Keratinocyte (primary cell): ENCODE results near the gene CACNG4.

Source experiments
- EZH2 ChIP-seq: IDR thresholded peaks from one replicate; pipeline ENCODE4 v1.6.1; 2012; ENCODE audit warnings: inconsistent platforms, mild to moderate bottlenecking, low read length, moderate library complexity
- TF ChIP-seq, protein P1 (sequence below), 3 experiments: IDR thresholded peaks in 1 of 3; conservative IDR thresholded peaks in 1 of 3; optimal IDR thresholded peaks in 1 of 3; 2 replicates in 2 of 3; 3 replicates in 1 of 3; pipeline versions ENCODE3 to v1.5.1; 2011; ENCODE audit warnings: low read length in 3 of 3, mild to moderate bottlenecking in 3 of 3, moderate library complexity in 2 of 3, control low read depth in 1 of 3, inconsistent platforms in 1 of 3; ENCODE audit not compliant: insufficient read depth in 2 of 3; ENCODE audit errors: extremely low read depth in 1 of 3

- TF ChIP-seq, protein P1, sequence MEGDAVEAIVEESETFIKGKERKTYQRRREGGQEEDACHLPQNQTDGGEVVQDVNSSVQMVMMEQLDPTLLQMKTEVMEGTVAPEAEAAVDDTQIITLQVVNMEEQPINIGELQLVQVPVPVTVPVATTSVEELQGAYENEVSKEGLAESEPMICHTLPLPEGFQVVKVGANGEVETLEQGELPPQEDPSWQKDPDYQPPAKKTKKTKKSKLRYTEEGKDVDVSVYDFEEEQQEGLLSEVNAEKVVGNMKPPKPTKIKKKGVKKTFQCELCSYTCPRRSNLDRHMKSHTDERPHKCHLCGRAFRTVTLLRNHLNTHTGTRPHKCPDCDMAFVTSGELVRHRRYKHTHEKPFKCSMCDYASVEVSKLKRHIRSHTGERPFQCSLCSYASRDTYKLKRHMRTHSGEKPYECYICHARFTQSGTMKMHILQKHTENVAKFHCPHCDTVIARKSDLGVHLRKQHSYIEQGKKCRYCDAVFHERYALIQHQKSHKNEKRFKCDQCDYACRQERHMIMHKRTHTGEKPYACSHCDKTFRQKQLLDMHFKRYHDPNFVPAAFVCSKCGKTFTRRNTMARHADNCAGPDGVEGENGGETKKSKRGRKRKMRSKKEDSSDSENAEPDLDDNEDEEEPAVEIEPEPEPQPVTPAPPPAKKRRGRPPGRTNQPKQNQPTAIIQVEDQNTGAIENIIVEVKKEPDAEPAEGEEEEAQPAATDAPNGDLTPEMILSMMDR (optimal IDR thresholded peaks at IDR 0.05 in 1 of 3, IDR thresholded peaks at IDR 0.05 in 1 of 3, conservative IDR thresholded peaks at IDR 0.05 in 1 of 3; ENCODE audit: extremely low read depth in 1 of 3, insufficient read depth in 2 of 3, low read length in 3 of 3) = no peak
- no peak for TF ChIP-seq EZH2
These were observed 116.3 kb downstream of the CACNG4 start for GRCh38 chr17:67080804-67081203.
